HG03520 (cell line): ENCODE data around the gene AKAP12.
"Not testable (repeated sequence)": the region's sequence is repeated elsewhere in the genome, so short reads cannot be mapped to it uniquely, and the experiment has no call there.

Experiments used
- ATAC-seq: cut with Tn5 transposase; IDR thresholded peaks from one replicate; pipeline ENCODE4 v1.9.1; 2021; ENCODE audit warnings: mild to moderate bottlenecking, moderate library complexity; ENCODE audit not compliant: unreplicated experiment

The AKAP12 gene

DNA sequence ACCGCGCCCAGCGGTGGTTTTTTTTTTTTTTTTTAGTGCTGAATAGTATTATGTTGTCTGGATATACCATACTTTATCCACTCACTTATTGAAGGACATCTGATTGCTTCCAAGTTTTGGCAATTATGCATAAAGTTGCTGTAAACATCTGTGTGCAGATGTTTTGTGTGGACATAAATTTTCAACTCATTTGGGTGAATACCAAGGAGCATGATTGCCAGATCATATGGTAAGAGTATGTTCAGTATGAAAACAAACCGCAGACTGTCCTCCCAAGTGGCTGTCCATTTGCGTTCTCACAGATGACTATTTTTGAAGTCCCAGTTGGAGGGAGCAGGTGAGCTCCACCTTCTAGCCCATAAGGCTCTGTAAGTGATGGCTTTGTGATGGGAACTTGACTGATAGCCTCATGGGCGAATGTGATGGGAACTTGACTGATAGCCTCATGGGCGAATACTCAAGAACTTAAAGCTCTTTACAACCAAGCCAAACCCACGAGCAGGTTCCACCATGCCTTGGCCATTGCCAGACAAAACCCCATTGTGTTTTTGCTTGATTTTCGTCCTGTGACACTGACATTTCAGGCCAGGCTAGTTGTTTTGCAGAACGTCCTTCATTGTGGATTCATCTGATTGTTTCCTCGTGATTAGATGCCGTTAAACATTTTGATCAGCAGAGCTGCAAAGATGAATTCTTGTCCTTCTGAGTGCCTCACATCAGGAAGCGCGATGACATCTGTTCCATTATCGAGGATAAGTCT, 100.6 kb downstream of the AKAP12 start:
- ATAC-seq = no peak

DNA sequence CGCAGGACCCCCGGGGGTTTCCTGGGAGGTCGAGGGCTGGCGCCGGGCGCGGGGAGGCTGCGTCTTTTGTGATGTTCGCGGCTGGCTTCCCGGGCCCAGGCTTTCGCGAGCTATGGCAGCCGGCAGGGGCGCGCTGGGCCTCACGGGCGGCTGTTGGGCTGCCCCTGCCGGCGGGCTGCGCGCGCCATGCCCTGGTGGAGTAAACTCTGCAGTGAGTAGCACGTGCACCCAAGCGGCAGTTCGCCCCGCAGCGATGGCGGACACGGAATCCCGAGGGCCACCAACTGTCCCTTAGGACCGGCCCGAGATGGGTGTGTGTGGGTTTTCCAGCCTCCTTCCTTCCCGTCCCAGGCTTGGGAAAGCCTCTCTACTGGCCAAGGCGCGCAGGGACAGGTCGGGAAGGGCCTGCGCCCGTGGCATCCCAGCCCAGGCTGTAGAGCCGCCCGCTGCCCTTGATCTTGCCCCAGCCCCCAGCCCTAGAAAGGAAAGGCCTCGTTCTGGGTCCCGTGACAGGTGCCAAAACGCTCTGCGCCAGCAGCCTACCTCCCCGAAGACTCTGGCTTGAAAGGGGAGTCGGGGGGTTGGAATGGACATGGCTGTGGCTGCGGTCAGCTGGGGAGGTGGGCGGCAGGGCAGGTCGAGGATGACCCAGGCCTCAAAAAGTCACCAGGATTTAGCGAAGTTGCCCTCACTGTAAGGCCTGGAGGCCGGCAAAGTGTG, 101.9 kb downstream of the AKAP12 start:
- no peak for ATAC-seq

DNA sequence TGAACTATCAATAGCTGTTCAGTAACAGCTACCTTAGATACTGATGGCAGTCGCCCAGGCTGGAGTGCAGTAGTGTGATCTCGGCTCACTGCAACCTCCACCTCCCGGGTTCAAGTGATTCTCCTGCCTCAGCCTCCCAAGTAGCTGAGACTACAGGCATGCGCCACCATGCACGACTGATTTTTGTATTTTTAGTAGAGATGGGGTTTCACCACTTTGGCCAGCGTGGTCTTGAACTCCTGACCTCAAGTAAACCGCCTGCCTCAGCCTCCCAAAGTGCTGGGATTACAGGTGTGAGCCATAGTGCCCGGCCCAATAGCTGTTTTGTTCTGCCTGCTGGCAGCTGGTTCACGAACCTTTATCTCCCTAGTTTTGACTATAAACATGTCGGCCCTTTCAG, 103.0 kb downstream of the AKAP12 start:
- ATAC-seq = not testable (repeated sequence)

DNA sequence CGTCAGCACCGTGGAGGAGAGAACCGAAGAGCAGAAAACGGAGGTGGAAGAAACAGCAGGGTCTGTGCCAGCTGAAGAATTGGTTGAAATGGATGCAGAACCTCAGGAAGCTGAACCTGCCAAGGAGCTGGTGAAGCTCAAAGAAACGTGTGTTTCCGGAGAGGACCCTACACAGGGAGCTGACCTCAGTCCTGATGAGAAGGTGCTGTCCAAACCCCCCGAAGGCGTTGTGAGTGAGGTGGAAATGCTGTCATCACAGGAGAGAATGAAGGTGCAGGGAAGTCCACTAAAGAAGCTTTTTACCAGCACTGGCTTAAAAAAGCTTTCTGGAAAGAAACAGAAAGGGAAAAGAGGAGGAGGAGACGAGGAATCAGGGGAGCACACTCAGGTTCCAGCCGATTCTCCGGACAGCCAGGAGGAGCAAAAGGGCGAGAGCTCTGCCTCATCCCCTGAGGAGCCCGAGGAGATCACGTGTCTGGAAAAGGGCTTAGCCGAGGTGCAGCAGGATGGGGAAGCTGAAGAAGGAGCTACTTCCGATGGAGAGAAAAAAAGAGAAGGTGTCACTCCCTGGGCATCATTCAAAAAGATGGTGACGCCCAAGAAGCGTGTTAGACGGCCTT, 110.0 kb downstream of the AKAP12 start:
- ATAC-seq = no peak

DNA sequence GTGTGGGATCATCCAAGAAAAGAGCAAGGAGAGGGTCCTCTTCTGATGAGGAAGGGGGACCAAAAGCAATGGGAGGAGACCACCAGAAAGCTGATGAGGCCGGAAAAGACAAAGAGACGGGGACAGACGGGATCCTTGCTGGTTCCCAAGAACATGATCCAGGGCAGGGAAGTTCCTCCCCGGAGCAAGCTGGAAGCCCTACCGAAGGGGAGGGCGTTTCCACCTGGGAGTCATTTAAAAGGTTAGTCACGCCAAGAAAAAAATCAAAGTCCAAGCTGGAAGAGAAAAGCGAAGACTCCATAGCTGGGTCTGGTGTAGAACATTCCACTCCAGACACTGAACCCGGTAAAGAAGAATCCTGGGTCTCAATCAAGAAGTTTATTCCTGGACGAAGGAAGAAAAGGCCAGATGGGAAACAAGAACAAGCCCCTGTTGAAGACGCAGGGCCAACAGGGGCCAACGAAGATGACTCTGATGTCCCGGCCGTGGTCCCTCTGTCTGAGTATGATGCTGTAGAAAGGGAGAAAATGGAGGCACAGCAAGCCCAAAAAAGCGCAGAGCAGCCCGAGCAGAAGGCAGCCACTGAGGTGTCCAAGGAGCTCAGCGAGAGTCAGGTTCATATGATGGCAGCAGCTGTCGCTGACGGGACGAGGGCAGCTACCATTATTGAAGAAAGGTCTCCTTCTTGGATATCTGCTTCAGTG, 110.8 kb downstream of the AKAP12 start:
- no peak for ATAC-seq

DNA sequence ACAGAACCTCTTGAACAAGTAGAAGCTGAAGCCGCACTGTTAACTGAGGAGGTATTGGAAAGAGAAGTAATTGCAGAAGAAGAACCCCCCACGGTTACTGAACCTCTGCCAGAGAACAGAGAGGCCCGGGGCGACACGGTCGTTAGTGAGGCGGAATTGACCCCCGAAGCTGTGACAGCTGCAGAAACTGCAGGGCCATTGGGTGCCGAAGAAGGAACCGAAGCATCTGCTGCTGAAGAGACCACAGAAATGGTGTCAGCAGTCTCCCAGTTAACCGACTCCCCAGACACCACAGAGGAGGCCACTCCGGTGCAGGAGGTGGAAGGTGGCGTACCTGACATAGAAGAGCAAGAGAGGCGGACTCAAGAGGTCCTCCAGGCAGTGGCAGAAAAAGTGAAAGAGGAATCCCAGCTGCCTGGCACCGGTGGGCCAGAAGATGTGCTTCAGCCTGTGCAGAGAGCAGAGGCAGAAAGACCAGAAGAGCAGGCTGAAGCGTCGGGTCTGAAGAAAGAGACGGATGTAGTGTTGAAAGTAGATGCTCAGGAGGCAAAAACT, 111.5 kb downstream of the AKAP12 start:
- ATAC-seq = no peak

DNA sequence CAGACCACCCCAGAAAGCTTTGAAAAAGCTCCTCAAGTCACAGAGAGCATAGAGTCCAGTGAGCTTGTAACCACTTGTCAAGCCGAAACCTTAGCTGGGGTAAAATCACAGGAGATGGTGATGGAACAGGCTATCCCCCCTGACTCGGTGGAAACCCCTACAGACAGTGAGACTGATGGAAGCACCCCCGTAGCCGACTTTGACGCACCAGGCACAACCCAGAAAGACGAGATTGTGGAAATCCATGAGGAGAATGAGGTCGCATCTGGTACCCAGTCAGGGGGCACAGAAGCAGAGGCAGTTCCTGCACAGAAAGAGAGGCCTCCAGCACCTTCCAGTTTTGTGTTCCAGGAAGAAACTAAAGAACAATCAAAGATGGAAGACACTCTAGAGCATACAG, 112.0 kb downstream of the AKAP12 start:
- no peak for ATAC-seq

DNA sequence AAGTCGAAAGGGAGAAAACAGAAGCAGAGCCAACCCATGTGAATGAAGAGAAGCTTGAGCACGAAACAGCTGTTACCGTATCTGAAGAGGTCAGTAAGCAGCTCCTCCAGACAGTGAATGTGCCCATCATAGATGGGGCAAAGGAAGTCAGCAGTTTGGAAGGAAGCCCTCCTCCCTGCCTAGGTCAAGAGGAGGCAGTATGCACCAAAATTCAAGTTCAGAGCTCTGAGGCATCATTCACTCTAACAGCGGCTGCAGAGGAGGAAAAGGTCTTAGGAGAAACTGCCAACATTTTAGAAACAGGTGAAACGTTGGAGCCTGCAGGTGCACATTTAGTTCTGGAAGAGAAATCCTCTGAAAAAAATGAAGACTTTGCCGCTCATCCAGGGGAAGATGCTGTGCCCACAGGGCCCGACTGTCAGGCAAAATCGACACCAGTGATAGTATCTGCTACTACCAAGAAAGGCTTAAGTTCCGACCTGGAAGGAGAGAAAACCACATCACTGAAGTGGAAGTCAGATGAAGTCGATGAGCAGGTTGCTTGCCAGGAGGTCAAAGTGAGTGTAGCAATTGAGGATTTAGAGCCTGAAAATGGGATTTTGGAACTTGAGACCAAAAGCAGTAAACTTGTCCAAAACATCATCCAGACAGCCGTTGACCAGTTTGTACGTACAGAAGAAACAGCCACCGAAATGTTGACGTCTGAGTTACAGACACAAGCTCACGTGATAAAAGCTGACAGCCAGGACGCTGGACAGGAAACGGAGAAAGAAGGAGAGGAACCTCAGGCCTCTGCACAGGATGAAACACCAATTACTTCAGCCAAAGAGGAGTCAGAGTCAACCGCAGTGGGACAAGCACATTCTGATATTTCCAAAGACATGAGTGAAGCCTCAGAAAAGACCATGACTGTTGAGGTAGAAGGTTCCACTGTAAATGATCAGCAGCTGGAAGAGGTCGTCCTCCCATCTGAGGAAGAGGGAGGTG, 112.9 kb downstream of the AKAP12 start:
- ATAC-seq = no peak

DNA sequence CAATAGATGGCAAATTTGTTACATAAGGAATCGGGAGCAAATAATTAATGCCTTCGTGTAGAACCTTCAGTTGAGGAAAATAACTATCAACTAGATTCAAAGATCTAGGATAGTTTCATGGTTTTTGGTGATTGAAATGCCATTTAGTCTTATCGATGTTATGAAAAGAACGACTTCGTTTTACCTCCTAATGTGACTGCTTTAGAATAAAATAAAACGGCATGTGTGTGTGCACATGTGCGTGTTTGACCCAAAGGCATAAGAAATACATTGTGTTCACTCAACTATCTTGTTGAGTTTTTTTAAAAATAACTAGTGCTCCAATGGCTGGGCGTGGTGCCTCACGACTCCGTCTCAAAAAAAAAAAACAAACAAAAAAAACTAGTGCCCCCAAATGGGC, 114.0 kb downstream of the AKAP12 start:
- ATAC-seq = no peak

DNA sequence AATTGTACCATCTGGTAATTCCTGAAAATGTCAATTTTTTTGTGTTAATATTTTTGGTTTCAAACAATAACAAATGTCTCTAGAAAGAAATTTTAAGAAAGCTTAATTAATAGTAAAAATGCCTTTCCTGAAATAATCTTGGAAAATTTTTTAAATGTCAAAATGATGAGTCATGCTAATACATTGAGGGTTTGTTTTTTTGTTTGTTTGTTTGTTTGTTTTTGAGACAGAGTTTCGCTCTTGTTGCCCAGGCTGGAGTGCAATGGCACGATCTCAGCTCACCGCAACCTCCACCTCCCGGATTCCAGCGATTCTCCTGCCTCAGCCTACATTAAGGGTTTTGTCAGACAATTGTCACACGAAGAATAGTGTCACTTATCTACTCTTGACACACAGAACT, 117.2 kb downstream of the AKAP12 start:
- ATAC-seq = not testable (repeated sequence)

DNA sequence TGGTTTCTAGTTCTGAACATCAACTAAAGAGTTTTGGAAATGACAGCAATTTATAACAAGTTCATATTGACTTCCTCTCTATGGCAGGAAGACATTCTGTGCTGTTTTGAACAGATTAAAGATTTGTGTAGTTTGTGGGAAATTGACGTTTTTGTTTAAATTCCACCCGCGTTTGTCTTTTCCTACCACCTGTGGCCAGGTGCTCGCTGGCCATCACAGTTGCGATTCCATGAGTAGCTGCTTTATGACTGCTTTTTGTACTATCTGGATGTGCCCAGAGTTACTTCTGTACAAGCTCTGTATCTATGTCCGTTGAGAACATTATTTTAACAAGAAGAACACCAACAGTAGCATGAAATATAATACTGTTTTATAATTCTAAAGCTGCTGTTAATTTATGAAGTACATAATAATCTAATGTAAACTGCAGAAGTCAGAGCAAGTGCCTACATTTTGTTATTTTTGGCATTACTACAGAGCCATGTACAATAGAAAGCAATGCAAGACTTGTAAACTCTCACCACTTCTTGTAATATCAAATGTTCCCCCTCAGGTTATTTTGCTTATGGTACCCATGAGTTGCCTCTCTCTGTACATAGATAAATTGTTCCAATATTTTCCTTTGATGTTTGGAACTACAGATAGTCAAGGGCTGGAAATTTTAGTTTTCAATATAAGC, 118.1 kb downstream of the AKAP12 start:
- ATAC-seq = no peak

DNA sequence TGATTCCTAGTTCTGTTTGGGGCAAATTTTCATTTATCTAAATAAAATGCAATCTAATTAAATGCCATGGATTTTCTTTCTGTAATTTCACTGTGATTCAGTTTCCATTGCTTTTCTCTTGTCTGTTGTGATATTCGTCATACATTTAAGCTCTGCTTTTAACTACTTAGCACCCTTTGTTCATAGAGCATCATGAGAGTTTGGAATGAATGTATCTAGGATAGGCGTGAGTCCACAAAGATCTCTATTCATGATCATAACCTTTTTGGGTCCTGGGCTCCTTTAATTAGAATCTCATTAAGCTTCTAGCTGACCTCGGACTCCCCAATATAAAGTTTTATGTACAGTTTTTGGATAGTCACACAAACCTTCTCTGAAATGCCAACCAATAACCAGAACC, 118.7 kb downstream of the AKAP12 start:
- ATAC-seq = no peak

DNA sequence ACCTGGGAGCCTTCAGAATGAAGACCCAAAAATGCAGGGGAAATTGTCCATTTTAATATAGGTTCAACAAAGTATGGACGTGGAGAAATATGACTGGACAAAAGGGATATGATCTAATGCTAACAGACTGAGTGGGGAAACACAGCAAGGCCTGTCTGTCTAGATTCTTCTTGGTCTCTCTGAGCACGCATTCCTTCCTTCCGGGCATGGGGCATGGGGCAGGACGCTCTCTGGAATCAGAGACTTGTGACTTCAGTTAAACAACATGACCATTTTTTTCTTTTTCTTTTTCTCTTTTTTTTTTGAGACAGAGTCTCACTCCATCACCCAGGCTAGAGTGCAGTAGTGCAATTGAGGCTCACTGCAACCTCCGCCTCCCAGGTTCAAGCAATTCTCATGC, 119.7 kb downstream of the AKAP12 start:
- no peak for ATAC-seq

DNA sequence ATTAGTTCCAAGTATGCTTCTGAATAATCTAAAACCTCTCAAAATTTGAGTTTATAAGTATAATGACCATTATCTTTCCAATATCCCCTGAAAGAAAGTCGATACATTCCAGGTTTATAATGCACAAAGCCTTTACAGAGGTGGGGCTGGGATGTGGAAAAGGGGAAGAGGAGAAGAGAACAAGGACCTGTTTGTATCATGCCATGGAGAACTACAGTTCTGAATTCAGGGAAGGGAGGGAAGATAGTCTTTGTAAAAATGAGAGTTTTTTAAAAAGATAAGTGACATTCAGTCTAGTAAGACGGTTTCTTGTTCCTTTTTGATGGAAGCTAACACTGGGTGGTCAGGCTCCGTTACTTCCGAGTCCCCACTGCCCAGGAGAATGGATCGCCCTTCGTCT, 125.5 kb downstream of the AKAP12 start:
- no peak for ATAC-seq

DNA sequence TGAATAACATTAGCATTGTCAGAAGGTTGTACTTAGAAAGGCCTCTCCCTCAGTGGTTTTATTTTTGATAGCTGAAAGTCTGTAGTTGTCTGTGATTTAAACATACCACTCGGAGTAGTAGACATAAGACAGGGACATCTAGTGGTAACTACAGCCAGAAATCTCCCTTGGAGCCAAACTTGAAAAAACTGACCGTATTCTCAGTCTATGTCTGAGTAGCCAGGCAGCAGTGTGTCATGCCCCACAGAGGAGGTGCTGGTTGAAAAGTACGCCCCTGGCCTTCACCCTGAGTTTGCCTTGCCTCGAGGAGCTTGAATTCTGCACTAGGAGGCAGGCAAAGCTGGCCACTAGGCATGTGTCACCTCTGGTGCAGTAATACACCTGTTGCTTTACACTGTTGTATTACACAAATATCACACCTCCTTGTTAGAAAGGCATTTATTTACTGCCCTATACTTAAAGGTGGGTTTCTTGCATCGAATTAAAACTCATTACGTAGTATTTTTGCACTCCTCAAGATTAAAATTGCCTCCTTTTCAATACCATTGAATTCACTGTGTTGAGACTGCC, 130.8 kb downstream of the AKAP12 start:
- no peak for ATAC-seq

DNA sequence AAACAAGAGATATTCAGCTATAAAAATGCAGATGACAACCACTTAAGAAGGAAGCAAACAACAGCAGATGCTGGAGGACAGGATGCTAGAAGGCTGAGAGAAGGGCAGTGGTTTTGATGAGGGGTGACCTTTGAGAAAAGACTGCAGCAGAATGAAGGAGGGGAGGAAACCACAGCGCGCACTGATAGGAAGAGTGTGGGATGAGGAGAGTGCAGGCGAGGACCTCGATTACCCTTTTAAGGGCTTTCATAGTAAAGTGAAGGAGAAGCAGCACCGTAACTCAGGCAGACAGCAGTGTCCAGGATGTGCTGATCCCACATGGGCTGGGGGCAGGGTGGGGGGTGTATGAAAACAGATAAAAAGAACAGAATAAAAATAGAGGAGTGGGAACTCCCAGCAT, 132.4 kb downstream of the AKAP12 start:
- no peak for ATAC-seq

DNA sequence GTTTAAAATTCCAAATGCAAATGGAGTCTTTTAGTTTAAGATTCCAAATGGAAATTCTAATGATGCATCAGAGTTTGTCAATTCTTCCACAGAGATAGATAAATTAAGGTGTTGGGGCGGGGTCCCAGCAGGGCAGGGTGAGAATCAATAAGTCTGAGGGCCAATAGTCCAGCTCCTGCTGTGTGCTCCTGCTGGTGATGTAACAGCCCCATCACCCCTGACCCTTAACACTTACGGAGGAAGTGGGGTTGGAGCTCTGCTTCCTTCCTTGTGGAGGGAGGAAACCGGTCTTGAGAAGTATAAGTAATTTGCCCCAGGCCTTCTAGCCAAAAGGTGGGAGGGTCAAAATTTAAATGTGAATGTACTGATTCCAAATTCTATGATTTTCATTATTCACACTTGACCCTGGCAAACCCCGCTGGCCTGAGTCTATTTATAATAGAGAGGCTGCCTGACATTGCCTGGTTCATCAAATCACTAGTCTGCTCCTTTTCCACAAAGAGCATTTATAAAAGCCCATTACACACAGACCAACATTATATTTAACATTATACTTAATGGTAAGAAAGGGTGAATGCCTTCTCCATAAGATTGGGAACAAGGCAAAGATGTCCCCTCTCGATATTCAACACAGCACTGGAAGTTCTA, 134.4 kb downstream of the AKAP12 start:
- no peak for ATAC-seq

DNA sequence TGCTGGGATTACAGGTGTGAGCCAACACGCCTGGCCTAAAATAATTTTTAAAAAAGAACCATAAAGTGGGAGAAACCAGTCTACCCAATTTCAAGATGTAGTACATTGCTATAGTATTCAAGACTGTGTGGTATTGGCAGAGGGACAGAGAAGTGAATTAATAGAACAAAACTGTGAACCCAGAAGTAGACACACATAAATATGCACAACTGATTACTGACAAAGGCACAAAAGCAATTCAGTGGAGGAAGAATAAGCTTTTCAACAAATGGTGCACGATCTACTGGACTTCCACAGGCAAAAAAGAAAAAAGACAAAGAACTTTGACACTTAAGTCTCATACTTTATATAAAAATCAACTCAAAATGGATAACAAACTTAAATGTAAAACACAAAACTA, 136.1 kb downstream of the AKAP12 start:
- no peak for ATAC-seq

DNA sequence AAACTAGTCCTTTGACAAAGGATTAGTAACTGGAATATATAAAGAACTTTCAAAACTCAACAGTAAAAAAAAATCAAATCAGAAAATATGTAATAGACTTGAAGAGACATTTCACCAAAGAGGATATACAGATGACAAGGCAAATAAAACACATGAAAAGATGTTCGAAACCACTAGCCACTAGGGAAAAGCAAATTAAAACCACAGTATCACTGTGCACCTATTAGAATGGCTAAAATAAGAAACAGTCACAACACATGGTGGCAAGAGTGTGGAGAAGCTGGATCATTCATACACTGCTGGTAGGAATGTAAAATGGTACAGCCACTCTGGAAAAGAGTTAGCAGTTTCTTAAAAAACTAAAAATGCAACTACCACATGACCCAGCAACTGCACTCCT, 136.7 kb downstream of the AKAP12 start:
- no peak for ATAC-seq
